HEK293 (cell line): ENCODE results near the gene EVC2.
A peak's percentile ranks its signal among the peaks of the same experiment; 100 is the strongest.

Source experiments
- CTCF ChIA-PET: fragments of 350-600 bp; formaldehyde crosslinking; extraction: SDS; loops from one replicate; lab custom pipeline; 2021; ENCODE audit warnings: antibody characterized with exemption; lab: Yijun Ruan, JAX
- POLR2A ChIA-PET: fragments of 300-600 bp; formaldehyde crosslinking; extraction: SDS; loops from one replicate; lab custom pipeline; 2020; ENCODE audit warnings: antibody characterized with exemption, inconsistent platforms; lab: Yijun Ruan, JAX
- H3K27ac ChIP-seq: fragments of 200-500 bp; sonication (Bioruptor generic); 2 replicates; pipeline ENCODE4 v1.5.1; 2014; ENCODE audit warnings: low read depth, low read length, control low read depth, inconsistent platforms; ENCODE audit errors: extremely low read depth
- H3K36me3 ChIP-seq, 2 experiments: fragments of 200-500 bp in 1 of 2; sonication (Bioruptor generic) in 1 of 2; 1 replicate in 1 of 2; 2 replicates in 1 of 2; pipeline ENCODE4 v1.5.1; 2014 to 2017; ENCODE audit warnings: inconsistent platforms in 2 of 2, low read length in 2 of 2; ENCODE audit not compliant: control insufficient read depth in 2 of 2, insufficient read depth in 1 of 2
- H3K4me1 ChIP-seq: fragments of 200-500 bp; sonication (Bioruptor generic); 2 replicates; pipeline ENCODE4 v1.5.1; 2014; ENCODE audit warnings: mild to moderate bottlenecking, low read length, inconsistent platforms; ENCODE audit not compliant: control insufficient read depth, insufficient read depth
- H3K4me3 ChIP-seq: 2 replicates; pipeline ENCODE4 v1.5.1; 2011; ENCODE audit warnings: low read depth, mild to moderate bottlenecking, control low read depth, low read length, moderate library complexity
- H3K9me3 ChIP-seq: fragments of 200-500 bp; sonication (Bioruptor generic); 2 replicates; pipeline ENCODE4 v1.5.1; 2014; ENCODE audit warnings: low read depth, low read length, inconsistent platforms; ENCODE audit not compliant: control insufficient read depth, insufficient read depth
- MZF1 ChIP-seq: fragments of 450-650 bp; formaldehyde crosslinking; IDR thresholded peaks from 2 replicates; pipeline ENCODE4 v1.5.1; 2017; ENCODE audit warnings: missing biosample characterization, missing genetic modification characterization, borderline replicate concordance
- SETDB1 ChIP-seq: IDR thresholded peaks from one replicate; pipeline ENCODE4 v1.6.1; 2017; ENCODE audit warnings: mild to moderate bottlenecking, low read length, moderate library complexity, mixed read lengths; ENCODE audit not compliant: insufficient read length
- ZIC2 ChIP-seq: fragments of 450-650 bp; formaldehyde crosslinking; IDR thresholded peaks from 2 replicates; pipeline ENCODE4 v1.5.1; 2016; ENCODE audit warnings: missing biosample characterization, missing genetic modification characterization
- ZNF140 ChIP-seq: fragments of 450-650 bp; formaldehyde crosslinking; IDR thresholded peaks from 2 replicates; pipeline ENCODE4 v1.5.1; 2016; ENCODE audit warnings: missing biosample characterization, missing genetic modification characterization
- ZNF174 ChIP-seq: fragments of 450-650 bp; formaldehyde crosslinking; IDR thresholded peaks from 2 replicates; pipeline ENCODE4 v1.5.0; 2017; ENCODE audit warnings: missing biosample characterization, mild to moderate bottlenecking, missing genetic modification characterization
- ZNF175 ChIP-seq: fragments of 450-650 bp; formaldehyde crosslinking; IDR thresholded peaks from 2 replicates; pipeline ENCODE4 v1.5.1; 2016; ENCODE audit warnings: missing biosample characterization, missing genetic modification characterization
- ZNF184 ChIP-seq: fragments of 450-650 bp; IDR thresholded peaks from 2 replicates; pipeline ENCODE4 v1.5.1; 2018; ENCODE audit warnings: missing biosample characterization, mild to moderate bottlenecking, missing genetic modification characterization
- ZNF202 ChIP-seq: fragments of 450-650 bp; formaldehyde crosslinking; IDR thresholded peaks from 2 replicates; pipeline ENCODE4 v1.5.1; 2016; ENCODE audit warnings: missing biosample characterization, missing genetic modification characterization, borderline replicate concordance
- ZNF26 ChIP-seq: fragments of 450-650 bp; formaldehyde crosslinking; IDR thresholded peaks from 2 replicates; pipeline ENCODE4 v1.5.1; 2016; ENCODE audit warnings: missing biosample characterization, missing genetic modification characterization
- ZNF341 ChIP-seq: fragments of 450-650 bp; formaldehyde crosslinking; IDR thresholded peaks from 2 replicates; pipeline ENCODE4; 2016; ENCODE audit warnings: low read depth, missing biosample characterization, missing genetic modification characterization
- ZNF37A ChIP-seq: fragments of 450-650 bp; IDR thresholded peaks from 2 replicates; pipeline ENCODE4 v1.5.1; 2018; ENCODE audit warnings: missing biosample characterization, missing genetic modification characterization
- ZNF510 ChIP-seq: fragments of 450-650 bp; formaldehyde crosslinking; IDR thresholded peaks from 2 replicates; pipeline ENCODE4 v1.5.1; 2018; ENCODE audit warnings: mild to moderate bottlenecking, missing genetic modification characterization, missing biosample characterization; ENCODE audit not compliant: insufficient replicate concordance
- ZNF548 ChIP-seq: fragments of 450-650 bp; formaldehyde crosslinking; IDR thresholded peaks from 2 replicates; pipeline ENCODE4 v1.5.1; 2016; ENCODE audit warnings: missing biosample characterization, missing genetic modification characterization
- ZNF558 ChIP-seq: fragments of 450-650 bp; formaldehyde crosslinking; IDR thresholded peaks from 2 replicates; pipeline ENCODE4 v1.5.1; 2016; ENCODE audit warnings: missing biosample characterization, missing genetic modification characterization
- ZNF596 ChIP-seq: fragments of 450-650 bp; IDR thresholded peaks from 2 replicates; pipeline ENCODE4 v1.5.0; 2018; ENCODE audit warnings: missing biosample characterization, mild to moderate bottlenecking, missing genetic modification characterization, moderate library complexity
- ZNF777 ChIP-seq: fragments of 450-650 bp; formaldehyde crosslinking; IDR thresholded peaks from 2 replicates; pipeline ENCODE4 v1.5.1; 2017; ENCODE audit warnings: missing biosample characterization, missing genetic modification characterization, borderline replicate concordance
- ZXDB ChIP-seq: fragments of 450-650 bp; formaldehyde crosslinking; IDR thresholded peaks from 2 replicates; pipeline ENCODE4 v1.5.1; 2016; ENCODE audit warnings: missing biosample characterization, missing genetic modification characterization
- TF ChIP-seq, protein P1 (sequence below): fragments of 450-650 bp; formaldehyde crosslinking; IDR thresholded peaks from 2 replicates; pipeline ENCODE4 v1.5.1; 2016; ENCODE audit warnings: missing biosample characterization, missing genetic modification characterization
- TF ChIP-seq, protein P2 (sequence below): fragments of 450-650 bp; formaldehyde crosslinking; IDR thresholded peaks from 2 replicates; pipeline ENCODE4 v1.5.1; 2016; ENCODE audit warnings: missing biosample characterization, missing genetic modification characterization

EVC2 gene

DNA sequence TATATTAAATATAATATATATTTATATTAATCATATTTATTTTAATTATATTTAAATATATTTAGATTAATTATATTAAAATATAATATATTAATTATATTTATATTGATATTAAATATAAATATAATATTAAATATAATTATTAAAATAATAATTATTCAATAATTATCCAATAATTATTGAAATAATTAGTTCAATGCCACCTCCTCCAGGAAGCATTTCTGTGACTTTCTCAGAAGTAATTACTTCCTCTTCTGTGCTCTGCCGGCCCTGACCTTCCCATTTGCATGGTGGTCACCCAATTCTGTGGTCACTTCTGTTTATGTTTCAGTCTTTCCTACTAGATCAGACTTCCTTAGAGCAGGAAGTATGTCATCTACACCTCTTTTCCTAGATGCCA, 45.8 kb downstream of the EVC2 start:
- ChIA-PET CTCF (no interaction called here), POLR2A (no interaction called here)
- Histone ChIP-seq H3K4me1 (no peaks in the 10 kb centered on the region), H3K4me3 (no peak overlapping the region), H3K27ac (no peak overlapping the region), H3K9me3 (no peaks in the 10 kb centered on the region), H3K36me3 (no peaks in the 10 kb centered on the region)
- TF ChIP-seq ZNF140 (tag by site-specific recombination) (no peak), ZIC2 (tag by site-specific recombination) (no peak), MZF1 (tag by site-specific recombination) (no peak), ZNF341 (tag by site-specific recombination) (no peak), ZNF174 (no peak), ZNF175 (tag by site-specific recombination) (no peak)
- TF ChIP-seq, protein P1, sequence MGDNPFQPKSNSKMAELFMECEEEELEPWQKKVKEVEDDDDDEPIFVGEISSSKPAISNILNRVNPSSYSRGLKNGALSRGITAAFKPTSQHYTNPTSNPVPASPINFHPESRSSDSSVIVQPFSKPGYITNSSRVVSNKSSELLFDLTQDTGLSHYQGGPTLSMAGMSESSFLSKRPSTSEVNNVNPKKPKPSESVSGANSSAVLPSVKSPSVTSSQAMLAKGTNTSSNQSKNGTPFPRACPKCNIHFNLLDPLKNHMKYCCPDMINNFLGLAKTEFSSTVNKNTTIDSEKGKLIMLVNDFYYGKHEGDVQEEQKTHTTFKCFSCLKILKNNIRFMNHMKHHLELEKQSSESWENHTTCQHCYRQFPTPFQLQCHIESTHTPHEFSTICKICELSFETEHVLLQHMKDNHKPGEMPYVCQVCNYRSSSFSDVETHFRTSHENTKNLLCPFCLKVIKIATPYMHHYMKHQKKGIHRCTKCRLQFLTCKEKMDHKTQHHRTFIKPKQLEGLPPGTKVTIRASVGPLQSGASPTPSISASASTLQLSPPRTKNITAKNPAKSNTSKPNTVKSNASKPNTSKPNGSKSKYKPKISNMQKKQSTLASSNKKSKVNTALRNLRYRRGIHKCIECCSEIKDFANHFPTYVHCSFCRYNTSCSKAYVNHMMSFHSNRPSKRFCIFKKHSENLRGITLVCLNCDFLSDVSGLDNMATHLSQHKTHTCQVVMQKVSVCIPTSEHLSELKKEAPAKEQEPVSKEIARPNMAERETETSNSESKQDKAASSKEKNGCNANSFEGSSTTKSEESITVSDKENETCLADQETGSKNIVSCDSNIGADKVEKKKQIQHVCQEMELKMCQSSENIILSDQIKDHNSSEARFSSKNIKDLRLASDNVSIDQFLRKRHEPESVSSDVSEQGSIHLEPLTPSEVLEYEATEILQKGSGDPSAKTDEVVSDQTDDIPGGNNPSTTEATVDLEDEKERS (tag by site-specific recombination): no peak

DNA sequence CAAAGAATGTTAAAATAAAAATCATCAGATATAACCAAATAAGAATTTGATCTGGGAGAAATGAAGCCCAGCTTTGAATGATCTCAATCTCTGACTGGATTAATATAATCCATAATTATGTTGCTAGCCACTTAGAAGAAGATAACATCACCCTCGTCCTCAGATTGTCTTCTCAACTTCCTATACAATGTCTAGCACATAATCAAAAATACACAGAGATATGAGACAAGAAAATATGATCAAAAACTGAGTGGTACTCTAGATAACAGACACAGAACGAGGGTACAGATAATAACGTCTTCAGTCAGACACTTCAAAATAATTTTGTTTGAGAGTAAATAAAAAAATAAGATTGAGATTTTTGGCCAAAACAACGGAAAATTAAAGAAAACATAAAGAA, 47.1 kb downstream of the EVC2 start:
- H3K36me3 ChIP-seq: no peaks in the 10 kb centered on the region
- ChIA-PET POLR2A (no interaction called here), CTCF (no interaction called here)
- no peak overlapping the region for H3K27ac ChIP-seq
- no peak for TF ChIP-seq ZNF777 (tag by site-specific recombination)
- no peak for TF ChIP-seq ZNF184 (tag by site-specific recombination)
- TF ChIP-seq ZNF510: no peak
- TF ChIP-seq ZNF202 (tag by site-specific recombination): no peak
- TF ChIP-seq SETDB1: peak; percentile 48
- TF ChIP-seq, protein P2, sequence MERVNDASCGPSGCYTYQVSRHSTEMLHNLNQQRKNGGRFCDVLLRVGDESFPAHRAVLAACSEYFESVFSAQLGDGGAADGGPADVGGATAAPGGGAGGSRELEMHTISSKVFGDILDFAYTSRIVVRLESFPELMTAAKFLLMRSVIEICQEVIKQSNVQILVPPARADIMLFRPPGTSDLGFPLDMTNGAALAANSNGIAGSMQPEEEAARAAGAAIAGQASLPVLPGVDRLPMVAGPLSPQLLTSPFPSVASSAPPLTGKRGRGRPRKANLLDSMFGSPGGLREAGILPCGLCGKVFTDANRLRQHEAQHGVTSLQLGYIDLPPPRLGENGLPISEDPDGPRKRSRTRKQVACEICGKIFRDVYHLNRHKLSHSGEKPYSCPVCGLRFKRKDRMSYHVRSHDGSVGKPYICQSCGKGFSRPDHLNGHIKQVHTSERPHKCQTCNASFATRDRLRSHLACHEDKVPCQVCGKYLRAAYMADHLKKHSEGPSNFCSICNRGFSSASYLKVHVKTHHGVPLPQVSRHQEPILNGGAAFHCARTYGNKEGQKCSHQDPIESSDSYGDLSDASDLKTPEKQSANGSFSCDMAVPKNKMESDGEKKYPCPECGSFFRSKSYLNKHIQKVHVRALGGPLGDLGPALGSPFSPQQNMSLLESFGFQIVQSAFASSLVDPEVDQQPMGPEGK (tag by site-specific recombination): no peak
- TF ChIP-seq ZNF596 (tag by site-specific recombination): no peak
- TF ChIP-seq ZNF37A (tag by site-specific recombination): no peak
- TF ChIP-seq ZXDB (tag by site-specific recombination): no peak
- TF ChIP-seq ZNF26 (tag by site-specific recombination): peak; percentile 90
- no peak for TF ChIP-seq ZNF548
- no peak for TF ChIP-seq ZNF558 (tag by site-specific recombination)
- H3K4me3 ChIP-seq: no peak overlapping the region
- no peaks in the 10 kb centered on the region for H3K9me3 ChIP-seq
- no peaks in the 10 kb centered on the region for H3K4me1 ChIP-seq
